DOHH2 (cell line): ENCODE results near the gene GBF1.

Source experiments
- EZH2phosphoT487 ChIP-seq: fragments of 200-600 bp; sonication (generic); IDR thresholded peaks from 2 replicates; pipeline ENCODE4 v1.6.1; 2017; ENCODE audit warnings: borderline replicate concordance, mild to moderate bottlenecking, antibody characterized with exemption, low read length, moderate library complexity, mixed read lengths
- TF ChIP-seq, protein P1 (sequence below): fragments of 200-600 bp; sonication (generic); IDR thresholded peaks from one replicate; pipeline ENCODE4 v1.5.1; 2014; ENCODE audit warnings: antibody characterized with exemption, mild to moderate bottlenecking, low read depth, low read length; ENCODE audit not compliant: poor library complexity, severe bottlenecking

GRCh38 chr10:102289356-102289755, 44.0 kb downstream of the GBF1 start:
- TF ChIP-seq, protein P1, sequence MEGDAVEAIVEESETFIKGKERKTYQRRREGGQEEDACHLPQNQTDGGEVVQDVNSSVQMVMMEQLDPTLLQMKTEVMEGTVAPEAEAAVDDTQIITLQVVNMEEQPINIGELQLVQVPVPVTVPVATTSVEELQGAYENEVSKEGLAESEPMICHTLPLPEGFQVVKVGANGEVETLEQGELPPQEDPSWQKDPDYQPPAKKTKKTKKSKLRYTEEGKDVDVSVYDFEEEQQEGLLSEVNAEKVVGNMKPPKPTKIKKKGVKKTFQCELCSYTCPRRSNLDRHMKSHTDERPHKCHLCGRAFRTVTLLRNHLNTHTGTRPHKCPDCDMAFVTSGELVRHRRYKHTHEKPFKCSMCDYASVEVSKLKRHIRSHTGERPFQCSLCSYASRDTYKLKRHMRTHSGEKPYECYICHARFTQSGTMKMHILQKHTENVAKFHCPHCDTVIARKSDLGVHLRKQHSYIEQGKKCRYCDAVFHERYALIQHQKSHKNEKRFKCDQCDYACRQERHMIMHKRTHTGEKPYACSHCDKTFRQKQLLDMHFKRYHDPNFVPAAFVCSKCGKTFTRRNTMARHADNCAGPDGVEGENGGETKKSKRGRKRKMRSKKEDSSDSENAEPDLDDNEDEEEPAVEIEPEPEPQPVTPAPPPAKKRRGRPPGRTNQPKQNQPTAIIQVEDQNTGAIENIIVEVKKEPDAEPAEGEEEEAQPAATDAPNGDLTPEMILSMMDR: no peak
- no peak for TF ChIP-seq EZH2phosphoT487
